Upper lobe of left lung (tissue), 6 donors: ENCODE results near the gene KIF24. TPM values are rescaled to one million over a fixed set of nuclear protein-coding genes. Genes with fewer than 3 reads are reported as not detected.
A peak's percentile ranks its signal among the peaks of the same experiment; 100 is the strongest.

ENCODE experiments used
- ATAC-seq, 2 donors: fragments of 200-7000 bp; cut with Tn5 transposase; one replicate each; pipeline ENCODE4 v1.9.1; 2022; ENCODE audit warnings: mild to moderate bottlenecking in 2 of 2, moderate library complexity in 2 of 2; ENCODE audit not compliant: low FRiP score in 2 of 2
- DNase-seq, 2 donors: peaks; one replicate each; pipeline ENCODE4 v3.0.0-alpha.2; 2019 to 2020
- H3K27ac ChIP-seq, 4 donors: fragments of 200-600 bp; sonication (generic); one replicate each; pipeline ENCODE4 v1.5.1; 2016 to 2019
- H3K27me3 ChIP-seq, 4 donors: fragments of 200-600 bp; sonication (generic); one replicate each; pipeline ENCODE4 v1.5.1; 2017 to 2019
- H3K36me3 ChIP-seq, 4 donors: fragments of 200-600 bp; sonication (generic); one replicate each; pipeline ENCODE4 v1.5.1; 2016 to 2019
- H3K4me1 ChIP-seq, 4 donors: fragments of 200-600 bp; sonication (generic); one replicate each; pipeline ENCODE4 v1.5.1; 2018 to 2019
- H3K4me3 ChIP-seq, 4 donors: fragments of 200-600 bp; sonication (generic); one replicate each; pipeline ENCODE4 v1.5.1; 2017 to 2019; ENCODE audit warnings: mild to moderate bottlenecking in 2 of 4, moderate library complexity in 1 of 4
- H3K9me3 ChIP-seq, 4 donors: fragments of 200-600 bp; sonication (generic); one replicate each; pipeline ENCODE4 v1.5.1; 2018 to 2019
- CTCF ChIP-seq, 6 experiments: fragments of 450-650 bp in 4 of 6; fragments of 200-600 bp in 2 of 6; sonication (generic) in 2 of 6; IDR thresholded peaks; one replicate each; pipeline ENCODE4 v1.5.1; 2016 to 2019; ENCODE audit warnings: antibody characterized with exemption in 6 of 6
- EP300 ChIP-seq, 4 donors: sonication (generic); formaldehyde crosslinking; IDR thresholded peaks; one replicate each; pipeline ENCODE4 v1.5.1; 2017; ENCODE audit warnings: antibody characterized with exemption in 4 of 4, control low read depth in 2 of 4
- POLR2A ChIP-seq, 4 donors: fragments of 450-650 bp; IDR thresholded peaks; one replicate each; pipeline ENCODE4 v1.5.1; 2016 to 2017; ENCODE audit warnings: antibody characterized with exemption in 4 of 4, mild to moderate bottlenecking in 2 of 4
- POLR2AphosphoS5 ChIP-seq, 2 donors: sonication (generic); formaldehyde crosslinking; IDR thresholded peaks; one replicate each; pipeline ENCODE4 v1.5.1; 2017; ENCODE audit warnings: antibody characterized with exemption in 2 of 2
- WGBS, 2 donors: methylation state at CpG; one replicate each; pipeline ENCODE4 v1.1.5; 2017 to 2018; 5-methylcytosine and 5-hydroxymethylcytosine counted together
- total RNA-seq, 6 donors: library from RNA; depleted of rRNA in 4 of 6; stranded (reverse); fragments of >200 nt in 4 of 6; gene quantifications; one replicate each; pipeline versions ENCODE4 v1.1.0 to v1.2.1, GENCODE V29; 2016 to 2021
- donor health status: DM: no; HTN: no; CAD: no; lungs with moderate emphysema.
- donor health status: DM: no; HTN: yes; CAD: no; lungs with severe emphysema.

The KIF24 gene
- total RNA-seq, 6 donors from 2014 or later, result 0.72 to 3.2 (median 1.6) TPM

- 71 to 80% methylated on average over 3 of the region's 3 CpGs for WGBS, 2 donors
- no peak for TF ChIP-seq CTCF (IDR thresholded peaks at IDR 0.05)
- no peak for TF ChIP-seq POLR2AphosphoS5 (IDR thresholded peaks at IDR 0.05)
- TF ChIP-seq EP300 (IDR thresholded peaks at IDR 0.05), result no peak
- TF ChIP-seq POLR2A (IDR thresholded peaks at IDR 0.05), result no peak
- no peak for ATAC-seq
- H3K4me3 ChIP-seq, result no peak overlapping the region
- no peak overlapping the region for H3K27ac ChIP-seq
- H3K27me3 ChIP-seq, result no peaks in the 10 kb centered on the region
- H3K4me1 ChIP-seq, result peaks cover 7 to 11% (median 10%) of the 10 kb centered on the region in 4 donors
- no peaks in the 10 kb centered on the region for H3K9me3 ChIP-seq
- DNase-seq, result no peak
- peaks cover 0 to 11% (median 4%) of the 10 kb centered on the region in 4 donors for H3K36me3 ChIP-seq
Observed at GRCh38 chr9:34333836-34334235, 4.8 kb upstream of the KIF24 start.

GRCh38 chr9:34332076-34332964 is 3.3 kb upstream of the KIF24 start:
- Histone ChIP-seq H3K4me3 (no peak overlapping the region), H3K9me3 (no peaks in the 10 kb centered on the region), H3K27ac (no peak overlapping the region), H3K36me3 (peaks cover 0 to 7% (median 0%) of the 10 kb centered on the region in 4 donors), H3K27me3 (no peaks in the 10 kb centered on the region), H3K4me1 (peaks cover 7 to 19% (median 18%) of the 10 kb centered on the region in 4 donors)
- WGBS, 2 donors, result 40 to 45% methylated on average over 7 of the region's 7 CpGs
- TF ChIP-seq CTCF (IDR thresholded peaks at IDR 0.05) (peak in 4 of 6 experiments; percentile 17 to 57 (median 56)), POLR2A (IDR thresholded peaks at IDR 0.05) (no peak)
- no peak for ATAC-seq
- no peak for DNase-seq

- Histone ChIP-seq H3K36me3 (peaks cover 0 to 2% (median 0%) of the 10 kb centered on the region in 4 donors), H3K9me3 (no peaks in the 10 kb centered on the region), H3K4me1 (peaks cover 7 to 19% (median 18%) of the 10 kb centered on the region in 4 donors), H3K4me3 (no peak overlapping the region), H3K27ac (no peak overlapping the region), H3K27me3 (no peaks in the 10 kb centered on the region)
- no peak for ATAC-seq
- no peak for TF ChIP-seq CTCF (IDR thresholded peaks at IDR 0.05)
- TF ChIP-seq POLR2AphosphoS5 (IDR thresholded peaks at IDR 0.05), result no peak
- no peak for TF ChIP-seq POLR2A (IDR thresholded peaks at IDR 0.05)
- TF ChIP-seq EP300 (IDR thresholded peaks at IDR 0.05), result no peak
- 78 to 93% methylated on average over 1 of the region's 1 CpG for WGBS, 2 donors
- no peak for DNase-seq
Observed at GRCh38 chr9:34331196-34331595, 2.1 kb upstream of the KIF24 start.

- no peak for ATAC-seq
- DNase-seq, result no peak
- Histone ChIP-seq H3K4me1 (peaks cover 7 to 19% (median 18%) of the 10 kb centered on the region in 4 donors), H3K4me3 (peak overlapping the region; percentile 49 to 87 (median 71)), H3K9me3 (no peaks in the 10 kb centered on the region), H3K36me3 (no peaks in the 10 kb centered on the region), H3K27ac (peak overlapping the region; percentile 39 to 92 (median 66)), H3K27me3 (no peaks in the 10 kb centered on the region)
- 1 to 2% methylated on average over 11 of the region's 11 CpGs for WGBS, 2 donors
- TF ChIP-seq EP300 (IDR thresholded peaks at IDR 0.05), result no peak
Observed at GRCh38 chr9:34328500-34328986, 525 bp downstream of the KIF24 start.

GRCh38 chr9:34326690-34327089 is 2.4 kb downstream of the KIF24 start:
- H3K4me1 ChIP-seq, result peaks cover 7 to 19% (median 18%) of the 10 kb centered on the region in 4 donors
- 68 to 71% methylated on average over 1 of the region's 1 CpG for WGBS, 2 donors
- DNase-seq, result no peak
- no peak for ATAC-seq
- no peaks in the 10 kb centered on the region for H3K27me3 ChIP-seq
- no peak overlapping the region for H3K27ac ChIP-seq
- no peaks in the 10 kb centered on the region for H3K9me3 ChIP-seq
- TF ChIP-seq POLR2AphosphoS5 (IDR thresholded peaks at IDR 0.05) (no peak), POLR2A (IDR thresholded peaks at IDR 0.05) (no peak), CTCF (IDR thresholded peaks at IDR 0.05) (no peak), EP300 (IDR thresholded peaks at IDR 0.05) (no peak)
- no peaks in the 10 kb centered on the region for H3K36me3 ChIP-seq
- no peak overlapping the region for H3K4me3 ChIP-seq
